Neuron (in vitro differentiated cells): ENCODE measurements around the gene BTBD16.

Experiments
- H2AFZ ChIP-seq: one replicate; pipeline ENCODE4 v1.6.1; 2013; ENCODE audit warnings: low read depth, mild to moderate bottlenecking, inconsistent platforms, low read length, moderate library complexity
- H3K27me3 ChIP-seq: one replicate; pipeline ENCODE4 v1.6.1; 2013; ENCODE audit warnings: low read length; ENCODE audit not compliant: insufficient read depth
- H3K36me3 ChIP-seq: one replicate; pipeline ENCODE4 v1.6.1; 2013; ENCODE audit warnings: low read length; ENCODE audit not compliant: insufficient read depth
- H3K4me1 ChIP-seq: one replicate; pipeline ENCODE4 v1.6.1; 2013; ENCODE audit warnings: low read length; ENCODE audit not compliant: insufficient read depth
- H3K4me3 ChIP-seq: 2 replicates; pipeline ENCODE4 v1.5.1; 2013; ENCODE audit warnings: mild to moderate bottlenecking, low read length, moderate library complexity
- H3K9me3 ChIP-seq: one replicate; pipeline ENCODE4 v1.6.1; 2013; ENCODE audit warnings: low read length

Gene BTBD16

GRCh38 chr10:122271076-122271475 is at the start of gene BTBD16:
Gene BTBD16 (plus strand): TSS chr10:122271296. CDS start chr10:122275082, 3,786 bp downstream.
- Histone ChIP-seq H3K4me3 (no peak within 1 kb of the TSS), H2AFZ (no peak within 1 kb of the TSS), H3K36me3 (no peaks in the 10 kb centered on the region), H3K9me3 (no peaks in the 10 kb centered on the region), H3K27me3 (no peaks in the 10 kb centered on the region), H3K4me1 (peaks cover under 1% of the 10 kb centered on the region)

- Histone ChIP-seq H3K4me3 (no peak overlapping the region), H3K36me3 (peaks cover 86% of the 10 kb centered on the region), H3K4me1 (no peaks in the 10 kb centered on the region), H2AFZ (no peak overlapping the region), H3K9me3 (no peaks in the 10 kb centered on the region), H3K27me3 (no peaks in the 10 kb centered on the region)
Measured at GRCh38 chr10:122221958-122222357, 49.1 kb upstream of the BTBD16 start.

DNA sequence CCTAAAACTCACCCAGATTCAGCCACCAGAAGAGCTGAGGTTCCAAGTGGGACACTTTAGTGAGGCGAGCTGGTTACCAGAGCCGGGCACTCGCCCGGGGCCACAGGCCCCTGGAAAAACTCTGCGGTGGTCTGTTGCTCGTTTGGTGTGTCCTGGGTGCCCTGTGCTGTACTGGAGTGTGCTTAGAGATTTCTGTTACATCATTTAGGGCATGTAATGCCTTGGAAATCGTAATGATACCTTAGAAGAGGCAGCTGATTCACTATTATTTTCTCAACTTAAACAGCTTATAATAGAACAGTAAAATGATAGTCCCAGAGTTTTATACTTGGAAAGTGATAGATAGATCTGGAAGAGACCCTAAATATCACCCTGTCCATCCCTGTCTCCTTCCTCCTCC is 48.5 kb upstream of the BTBD16 start:
- Histone ChIP-seq H3K36me3 (peaks cover 89% of the 10 kb centered on the region), H3K4me1 (no peaks in the 10 kb centered on the region), H3K27me3 (no peaks in the 10 kb centered on the region), H3K9me3 (no peaks in the 10 kb centered on the region), H2AFZ (no peak overlapping the region), H3K4me3 (no peak overlapping the region)

DNA sequence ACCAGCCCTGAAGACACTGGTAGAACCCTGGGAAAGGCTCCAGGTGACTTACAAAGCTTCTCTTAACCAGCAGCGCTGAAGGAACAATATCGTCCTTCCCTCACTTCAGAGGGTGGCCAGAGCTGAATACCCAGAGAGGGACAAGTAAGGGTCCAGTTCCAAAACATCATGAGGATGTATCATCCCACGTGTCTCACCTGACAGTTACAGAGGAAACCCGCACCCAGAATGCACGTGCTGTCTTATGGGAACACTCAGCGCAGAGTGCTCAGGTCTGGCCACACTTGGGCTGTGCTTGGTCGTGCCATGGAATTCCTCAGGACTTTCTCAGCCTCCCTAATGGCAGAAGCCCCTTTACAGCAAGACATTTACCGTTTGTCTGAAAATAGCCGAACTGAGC is 46.9 kb upstream of the BTBD16 start:
- H3K9me3 ChIP-seq: no peaks in the 10 kb centered on the region
- H2AFZ ChIP-seq: no peak overlapping the region
- H3K36me3 ChIP-seq: peaks cover 92% of the 10 kb centered on the region
- H3K27me3 ChIP-seq: no peaks in the 10 kb centered on the region
- H3K4me3 ChIP-seq: no peak overlapping the region
- H3K4me1 ChIP-seq: no peaks in the 10 kb centered on the region

DNA sequence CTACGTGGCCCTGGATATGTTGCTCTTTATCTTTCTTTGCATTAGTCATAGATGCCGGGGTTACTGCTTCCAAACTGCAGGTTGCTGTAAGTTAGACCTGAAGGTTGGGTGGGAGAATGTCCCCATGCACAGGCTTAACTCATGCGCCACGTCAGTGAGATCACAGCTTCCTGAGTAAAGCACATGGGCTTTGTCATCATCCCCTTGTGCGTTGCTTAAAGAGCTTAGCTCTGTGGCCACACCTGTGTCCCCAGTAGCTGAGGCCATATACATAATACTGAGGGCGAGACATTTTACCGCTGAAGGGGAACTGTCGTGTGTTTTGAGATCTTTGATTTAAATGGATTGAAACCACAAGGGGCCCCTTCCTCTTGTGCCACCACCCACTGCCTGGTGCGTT is 45.8 kb upstream of the BTBD16 start:
- Histone ChIP-seq H3K36me3 (peaks cover 89% of the 10 kb centered on the region), H3K9me3 (no peaks in the 10 kb centered on the region), H3K4me3 (no peak overlapping the region), H3K27me3 (no peaks in the 10 kb centered on the region), H3K4me1 (no peaks in the 10 kb centered on the region), H2AFZ (no peak overlapping the region)

GRCh38 chr10:122227754-122228153 is 43.3 kb upstream of the BTBD16 start:
- Histone ChIP-seq H3K36me3 (peaks cover 83% of the 10 kb centered on the region), H2AFZ (no peak overlapping the region), H3K9me3 (no peaks in the 10 kb centered on the region), H3K27me3 (no peaks in the 10 kb centered on the region), H3K4me1 (no peaks in the 10 kb centered on the region), H3K4me3 (no peak overlapping the region)

DNA sequence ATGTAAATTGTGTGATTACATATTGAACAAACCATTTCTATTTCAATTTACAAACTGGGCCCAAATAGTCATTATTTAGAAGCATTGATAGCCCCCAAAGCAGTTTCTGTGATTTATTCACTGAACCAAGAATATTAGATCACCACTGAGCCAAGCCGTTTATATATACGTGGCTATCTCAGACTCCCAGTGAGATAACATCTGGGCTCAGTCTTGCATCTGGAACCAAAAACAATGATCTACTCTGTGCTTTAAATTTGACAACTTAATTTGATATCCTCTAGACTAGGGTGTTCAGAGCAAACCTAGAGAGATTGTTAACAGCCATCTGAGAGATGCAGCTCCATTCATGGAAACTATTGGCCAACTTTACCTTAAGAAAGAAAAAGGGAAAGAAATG is 41.4 kb upstream of the BTBD16 start:
- H2AFZ ChIP-seq: no peak overlapping the region
- H3K9me3 ChIP-seq: no peaks in the 10 kb centered on the region
- H3K4me3 ChIP-seq: no peak overlapping the region
- no peaks in the 10 kb centered on the region for H3K27me3 ChIP-seq
- H3K4me1 ChIP-seq: peaks cover 16% of the 10 kb centered on the region
- peaks cover 72% of the 10 kb centered on the region for H3K36me3 ChIP-seq

DNA sequence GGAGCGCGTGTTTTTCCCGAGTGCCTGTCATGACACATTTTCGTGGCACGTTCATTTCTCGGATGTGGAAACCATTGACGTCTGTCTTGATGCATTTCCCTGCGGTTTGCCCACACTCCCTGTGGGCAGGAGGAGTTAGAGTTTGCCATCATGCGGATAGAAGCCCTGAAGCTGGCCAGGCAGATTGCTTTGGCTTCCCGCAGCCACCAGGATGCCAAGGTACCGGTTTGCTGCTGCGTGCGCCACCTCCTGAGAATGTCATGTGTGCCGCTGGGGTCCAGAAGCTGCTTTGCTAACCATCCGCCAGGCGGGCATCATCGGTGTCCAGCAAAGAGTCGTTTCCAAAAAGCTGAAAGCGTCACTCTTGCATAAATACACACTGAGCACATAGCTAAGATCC is 40.9 kb upstream of the BTBD16 start:
- Histone ChIP-seq H3K9me3 (no peaks in the 10 kb centered on the region), H3K36me3 (peaks cover 66% of the 10 kb centered on the region), H2AFZ (no peak overlapping the region), H3K4me1 (peaks cover 20% of the 10 kb centered on the region), H3K4me3 (no peak overlapping the region), H3K27me3 (no peaks in the 10 kb centered on the region)

DNA sequence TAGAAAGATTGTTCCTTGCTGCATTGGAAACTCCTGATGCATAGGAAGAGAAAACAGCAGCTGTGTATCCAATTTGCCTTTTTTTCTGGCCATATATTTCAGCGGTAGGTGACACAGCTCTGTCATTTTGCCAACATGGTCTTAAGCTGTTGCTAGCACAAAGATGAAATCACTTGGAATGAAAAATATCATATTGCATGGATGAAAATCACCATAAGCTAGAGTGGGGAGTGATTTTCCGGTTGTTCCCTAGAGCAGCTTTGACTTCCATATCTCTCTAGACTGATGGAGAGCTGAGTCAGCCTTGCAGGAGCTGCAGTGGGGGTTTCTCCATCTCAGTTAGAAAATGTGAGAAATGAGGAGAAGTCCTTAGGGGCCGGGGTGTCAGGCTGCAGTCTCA is 38.3 kb upstream of the BTBD16 start:
- Histone ChIP-seq H3K4me3 (no peak overlapping the region), H3K36me3 (peaks cover 63% of the 10 kb centered on the region), H3K9me3 (no peaks in the 10 kb centered on the region), H3K4me1 (peaks cover 20% of the 10 kb centered on the region), H3K27me3 (no peaks in the 10 kb centered on the region), H2AFZ (no peak overlapping the region)

DNA sequence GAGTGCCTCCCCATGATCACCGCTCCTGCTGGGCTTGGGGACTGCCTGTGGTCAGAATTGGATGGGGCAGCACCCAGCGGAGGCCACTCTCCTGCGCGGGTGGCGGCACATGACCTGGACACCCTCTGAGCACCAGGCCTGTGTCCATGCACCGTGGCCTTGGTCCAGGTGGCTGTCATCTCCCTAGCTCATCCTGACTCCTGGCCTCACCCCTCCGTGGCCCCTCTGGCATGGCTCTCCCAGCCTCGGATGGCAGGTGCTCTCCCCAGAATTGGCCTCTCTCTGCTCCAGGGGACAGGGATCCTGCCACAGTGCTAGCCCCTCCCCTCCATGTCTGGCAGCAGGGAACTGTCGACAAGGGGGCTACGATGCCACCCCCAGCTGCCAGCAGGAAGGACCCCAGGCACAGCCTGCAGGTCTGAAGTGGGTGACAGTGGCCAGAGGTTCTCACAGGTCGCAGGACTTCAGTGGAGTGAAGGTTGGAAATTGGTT is 37.2 kb upstream of the BTBD16 start:
- no peak overlapping the region for H2AFZ ChIP-seq
- H3K36me3 ChIP-seq: peaks cover 59% of the 10 kb centered on the region
- peaks cover 20% of the 10 kb centered on the region for H3K4me1 ChIP-seq
- no peaks in the 10 kb centered on the region for H3K9me3 ChIP-seq
- H3K27me3 ChIP-seq: no peaks in the 10 kb centered on the region
- H3K4me3 ChIP-seq: no peak overlapping the region

- peaks cover 20% of the 10 kb centered on the region for H3K4me1 ChIP-seq
- no peak overlapping the region for H3K4me3 ChIP-seq
- H2AFZ ChIP-seq: no peak overlapping the region
- H3K9me3 ChIP-seq: no peaks in the 10 kb centered on the region
- no peaks in the 10 kb centered on the region for H3K27me3 ChIP-seq
- peaks cover 58% of the 10 kb centered on the region for H3K36me3 ChIP-seq
Measured at GRCh38 chr10:122234416-122234815, 36.7 kb upstream of the BTBD16 start.

DNA sequence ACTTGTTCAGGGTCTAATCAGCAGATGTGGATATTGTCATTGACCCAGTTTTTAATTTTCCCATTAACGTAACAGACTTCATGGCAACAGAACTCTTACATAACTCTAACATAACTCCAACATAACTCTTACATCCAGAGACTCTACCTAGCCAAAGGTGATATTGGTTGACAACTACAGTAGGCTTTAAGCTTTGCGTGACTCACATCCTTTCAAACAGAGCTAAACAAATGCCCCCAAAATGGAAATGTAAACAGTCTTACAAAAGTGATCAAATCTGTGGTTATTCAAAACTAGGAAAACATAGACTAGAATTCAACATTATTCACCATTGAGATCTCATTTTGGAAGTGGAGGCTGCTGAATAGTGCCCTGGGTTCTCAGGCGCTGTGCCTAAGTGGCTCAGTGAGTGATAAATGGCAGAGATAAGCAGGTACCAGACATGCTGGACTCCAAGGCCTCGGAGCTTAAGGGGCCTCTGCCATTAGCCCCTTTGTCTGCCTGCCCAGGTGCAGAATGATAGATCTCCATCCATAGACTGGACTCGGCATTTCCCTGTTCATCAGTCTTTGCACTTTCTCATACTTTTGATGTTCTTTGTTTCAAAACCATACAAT is 34.3 kb upstream of the BTBD16 start:
- peaks cover 64% of the 10 kb centered on the region for H3K36me3 ChIP-seq
- no peak overlapping the region for H3K4me3 ChIP-seq
- peaks cover 20% of the 10 kb centered on the region for H3K4me1 ChIP-seq
- H3K27me3 ChIP-seq: no peaks in the 10 kb centered on the region
- no peaks in the 10 kb centered on the region for H3K9me3 ChIP-seq
- no peak overlapping the region for H2AFZ ChIP-seq

DNA sequence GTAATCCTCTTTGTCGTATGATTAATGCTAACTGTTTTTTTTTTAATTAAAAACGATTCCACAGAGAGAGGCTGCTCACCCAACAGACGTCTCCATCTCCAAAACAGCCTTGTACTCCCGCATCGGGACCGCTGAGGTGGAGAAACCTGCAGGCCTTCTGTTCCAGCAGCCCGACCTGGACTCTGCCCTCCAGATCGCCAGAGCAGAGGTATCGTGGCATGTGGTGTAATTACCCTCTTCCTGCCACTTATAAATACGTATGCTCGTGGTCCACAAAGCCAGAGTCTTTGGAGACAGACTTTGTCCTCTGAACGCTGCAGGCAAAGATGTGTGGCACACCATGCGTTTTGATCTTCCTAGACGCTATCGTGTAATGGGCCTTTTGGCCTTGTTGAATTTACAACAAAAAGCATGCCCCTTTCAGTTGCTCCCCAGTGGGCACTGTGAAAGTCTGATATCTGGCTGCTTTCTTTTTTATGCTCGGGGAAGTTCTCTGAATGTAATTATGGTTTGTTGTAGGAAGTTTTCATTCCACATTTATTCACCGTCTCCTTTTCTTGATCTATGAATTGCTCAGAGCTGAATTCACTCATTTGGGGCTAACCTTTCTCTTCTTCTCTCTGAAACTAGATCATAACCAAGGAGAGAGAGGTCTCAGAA is 33.6 kb upstream of the BTBD16 start:
- no peak overlapping the region for H3K4me3 ChIP-seq
- no peak overlapping the region for H2AFZ ChIP-seq
- peaks cover 20% of the 10 kb centered on the region for H3K4me1 ChIP-seq
- no peaks in the 10 kb centered on the region for H3K27me3 ChIP-seq
- H3K9me3 ChIP-seq: no peaks in the 10 kb centered on the region
- H3K36me3 ChIP-seq: peaks cover 66% of the 10 kb centered on the region
